Kidney (tissue), 14 donors: ENCODE results near the gene ZSWIM7. TPM values are rescaled to one million over a fixed set of nuclear protein-coding genes. Genes with fewer than 3 reads are reported as not detected.
A peak's percentile ranks its signal among the peaks of the same experiment; 100 is the strongest.

Source experiments
- DNase-seq, 5 donors: peaks; one replicate each; pipeline ENCODE4 v3.0.0-alpha.2; 2013 to 2020
- FAIRE-seq: peaks from 2 replicates; lab custom pipeline; 2012; peaks lifted over from hg19 to GRCh38; lab: Jason Lieb, UNC
- H3K27ac ChIP-seq, 2 donors: one replicate each; pipeline ENCODE4 v1.7.0; 2013; ENCODE audit warnings: low read depth in 2 of 2, low read length in 2 of 2, inconsistent platforms in 1 of 2
- H3K27me3 ChIP-seq: one replicate; pipeline ENCODE4 v1.7.1; 2013; ENCODE audit warnings: low read length, inconsistent platforms; ENCODE audit not compliant: control insufficient read depth, insufficient read depth
- H3K36me3 ChIP-seq, 3 donors: one replicate each; pipeline versions ENCODE4 v1.7.0 to v1.7.1; 2013; ENCODE audit warnings: low read length in 3 of 3, control low read depth in 1 of 3, inconsistent platforms in 1 of 3; ENCODE audit not compliant: insufficient read depth in 3 of 3, control insufficient read depth in 2 of 3
- H3K4me1 ChIP-seq, 3 donors: one replicate each; pipeline versions ENCODE4 v1.7.0 to v1.7.1; 2013; ENCODE audit warnings: low read length in 3 of 3, inconsistent platforms in 1 of 3, low read depth in 1 of 3; ENCODE audit not compliant: control insufficient read depth in 2 of 3, insufficient read depth in 2 of 3
- H3K4me3 ChIP-seq, 3 donors: one replicate each; pipeline versions ENCODE4 v1.7.0 to v1.8.1; 2013; ENCODE audit warnings: low read length in 3 of 3, control low read depth in 1 of 3, inconsistent platforms in 1 of 3
- H3K9ac ChIP-seq, 3 donors: one replicate each; pipeline versions ENCODE4 v1.7.0 to v1.7.1; 2013; ENCODE audit warnings: low read length in 3 of 3, control low read depth in 1 of 3, inconsistent platforms in 1 of 3
- H3K9me3 ChIP-seq, 3 donors: one replicate each; pipeline versions ENCODE4 v1.7.0 to v1.7.1; 2013; ENCODE audit warnings: low read length in 3 of 3, control low read depth in 1 of 3, inconsistent platforms in 1 of 3; ENCODE audit not compliant: control insufficient read depth in 2 of 3, insufficient read depth in 1 of 3
- intact Hi-C: fragments of 100-400 bp; cut with DNase I; formaldehyde crosslinking; loops from one replicate; pipeline ENCODE4 v1.11.1; 2022
- polyA plus RNA-seq: library from polyadenylated mRNA; stranded (reverse); fragments of 350-450 nt; fragmentation: Illumina TruSeq; extraction: RNeasy Lipid Tissue Mini Kit (QIAGEN cat#74804); gene quantifications from one replicate; pipeline ENCODE4 v1.2.3, GENCODE V29; 2014; ENCODE audit warnings: low read depth, low replicate concordance; ENCODE audit not compliant: insufficient read depth
- total RNA-seq: library from RNA; stranded (reverse); fragmentation: NEBNext Ultra II Directional; extraction: Animal tissue kit (Norgen Biotek cat#: 25700); gene quantifications from one replicate; pipeline ENCODE4 v1.2.1, GENCODE V29; 2021
- TF ChIP-seq, protein P1 (sequence below): IDR thresholded peaks from 3 replicates; pipeline ENCODE4 v1.5.1; 2012; ENCODE audit warnings: mild to moderate bottlenecking, moderate library complexity, borderline replicate concordance; ENCODE audit not compliant: insufficient read depth; ENCODE audit errors: extremely low read depth
- donor health status: control.
- donor health status: control.
- donor health status: control.
- donor health status: control.
- donor health status: control.
- donor health status: DM: yes; HTN: yes; CAD: no.
- donor health status: Normal renal cell carcinoma (clear cell type).

The ZSWIM7 gene
- total and polyA plus RNA-seq, 2 donors from 2014 or later: 21.0 to 66.7 TPM

DNA sequence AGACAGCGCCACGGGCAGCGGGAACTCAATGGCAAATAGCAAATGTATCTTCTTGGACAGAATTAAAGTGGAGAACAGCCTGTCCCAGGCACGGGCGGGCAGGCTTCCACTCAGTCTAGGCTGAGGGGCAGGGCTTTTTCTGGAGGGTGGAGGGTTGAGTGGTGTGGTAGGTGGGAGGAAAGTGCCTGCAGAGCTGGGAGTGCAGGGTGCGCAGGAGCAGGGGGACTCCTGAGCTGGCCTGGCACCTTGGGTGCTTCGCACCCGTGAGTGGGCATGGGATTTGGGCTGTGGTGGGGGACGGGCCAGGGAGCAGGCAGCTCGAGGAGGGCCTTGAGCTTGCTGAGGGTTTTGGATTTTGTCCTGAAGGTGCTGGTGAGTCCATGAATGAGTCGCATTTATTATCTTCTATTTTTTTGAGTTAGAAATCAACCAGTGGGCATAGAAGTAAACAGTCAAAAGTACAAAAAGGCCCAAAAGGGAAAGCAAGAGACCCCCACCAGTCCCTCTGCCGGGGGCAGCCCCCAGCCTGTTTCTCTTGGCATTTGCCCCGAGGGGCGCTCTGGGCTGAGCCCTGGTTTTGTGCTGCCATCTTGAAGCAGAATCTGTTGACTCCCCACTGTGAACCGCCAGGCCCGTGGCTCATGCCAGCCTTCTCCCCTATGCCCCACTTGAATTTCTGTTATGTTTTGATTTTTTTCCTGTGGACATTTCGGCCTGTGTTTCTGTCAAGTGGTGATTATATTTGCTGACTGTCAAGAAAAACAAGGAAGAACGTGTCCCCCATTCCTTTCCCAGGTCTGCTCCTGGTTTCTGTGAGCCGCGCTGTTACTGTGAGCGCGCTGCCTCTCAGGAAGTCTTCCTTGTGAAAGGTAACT, 46.4 kb downstream of the ZSWIM7 start:
- Histone ChIP-seq H3K27me3 (no peaks in the 10 kb centered on the region), H3K4me3 (no peak overlapping the region), H3K9ac (no peak overlapping the region), H3K4me1 (no peaks in the 10 kb centered on the region), H3K36me3 (no peaks in the 10 kb centered on the region), H3K27ac (no peak overlapping the region), H3K9me3 (no peaks in the 10 kb centered on the region)
- FAIRE-seq (no peak), DNase-seq (peak in 1 of 5 donors; percentile 39)
- TF ChIP-seq, protein P1, sequence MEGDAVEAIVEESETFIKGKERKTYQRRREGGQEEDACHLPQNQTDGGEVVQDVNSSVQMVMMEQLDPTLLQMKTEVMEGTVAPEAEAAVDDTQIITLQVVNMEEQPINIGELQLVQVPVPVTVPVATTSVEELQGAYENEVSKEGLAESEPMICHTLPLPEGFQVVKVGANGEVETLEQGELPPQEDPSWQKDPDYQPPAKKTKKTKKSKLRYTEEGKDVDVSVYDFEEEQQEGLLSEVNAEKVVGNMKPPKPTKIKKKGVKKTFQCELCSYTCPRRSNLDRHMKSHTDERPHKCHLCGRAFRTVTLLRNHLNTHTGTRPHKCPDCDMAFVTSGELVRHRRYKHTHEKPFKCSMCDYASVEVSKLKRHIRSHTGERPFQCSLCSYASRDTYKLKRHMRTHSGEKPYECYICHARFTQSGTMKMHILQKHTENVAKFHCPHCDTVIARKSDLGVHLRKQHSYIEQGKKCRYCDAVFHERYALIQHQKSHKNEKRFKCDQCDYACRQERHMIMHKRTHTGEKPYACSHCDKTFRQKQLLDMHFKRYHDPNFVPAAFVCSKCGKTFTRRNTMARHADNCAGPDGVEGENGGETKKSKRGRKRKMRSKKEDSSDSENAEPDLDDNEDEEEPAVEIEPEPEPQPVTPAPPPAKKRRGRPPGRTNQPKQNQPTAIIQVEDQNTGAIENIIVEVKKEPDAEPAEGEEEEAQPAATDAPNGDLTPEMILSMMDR: no peak
- intact Hi-C loops: no loop called here

DNA sequence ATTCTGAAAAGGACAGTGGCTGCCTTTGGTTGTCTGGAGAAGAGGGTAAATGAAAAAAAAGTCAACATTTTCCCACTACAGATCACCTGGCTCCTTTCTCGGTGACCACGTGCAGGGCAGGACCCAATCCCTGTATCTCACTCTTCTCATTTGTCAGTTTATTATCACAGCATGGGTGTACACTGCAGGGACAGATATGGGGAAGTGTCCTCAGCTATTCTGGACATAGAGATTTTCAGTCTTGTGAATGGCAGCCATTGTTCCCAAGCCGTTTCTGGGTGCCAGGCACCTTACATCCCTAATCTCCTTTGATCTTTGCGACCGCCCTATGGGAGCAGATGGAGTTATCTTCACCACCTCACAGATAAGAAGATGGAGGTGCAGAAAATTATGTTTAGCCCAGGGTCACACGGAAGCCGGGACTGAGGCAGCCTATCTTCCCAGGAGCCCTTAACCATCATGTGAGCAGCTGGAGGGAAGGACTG, 47.4 kb downstream of the ZSWIM7 start:
- no peaks in the 10 kb centered on the region for H3K27me3 ChIP-seq
- H3K9me3 ChIP-seq: no peaks in the 10 kb centered on the region
- no peak for FAIRE-seq
- no peak overlapping the region for H3K27ac ChIP-seq
- intact Hi-C loops: no loop called here
- no peak overlapping the region for H3K4me3 ChIP-seq
- no peak overlapping the region for H3K9ac ChIP-seq
- no peaks in the 10 kb centered on the region for H3K36me3 ChIP-seq
- TF ChIP-seq, protein P1: no peak
- no peak for DNase-seq
- H3K4me1 ChIP-seq: no peaks in the 10 kb centered on the region

DNA sequence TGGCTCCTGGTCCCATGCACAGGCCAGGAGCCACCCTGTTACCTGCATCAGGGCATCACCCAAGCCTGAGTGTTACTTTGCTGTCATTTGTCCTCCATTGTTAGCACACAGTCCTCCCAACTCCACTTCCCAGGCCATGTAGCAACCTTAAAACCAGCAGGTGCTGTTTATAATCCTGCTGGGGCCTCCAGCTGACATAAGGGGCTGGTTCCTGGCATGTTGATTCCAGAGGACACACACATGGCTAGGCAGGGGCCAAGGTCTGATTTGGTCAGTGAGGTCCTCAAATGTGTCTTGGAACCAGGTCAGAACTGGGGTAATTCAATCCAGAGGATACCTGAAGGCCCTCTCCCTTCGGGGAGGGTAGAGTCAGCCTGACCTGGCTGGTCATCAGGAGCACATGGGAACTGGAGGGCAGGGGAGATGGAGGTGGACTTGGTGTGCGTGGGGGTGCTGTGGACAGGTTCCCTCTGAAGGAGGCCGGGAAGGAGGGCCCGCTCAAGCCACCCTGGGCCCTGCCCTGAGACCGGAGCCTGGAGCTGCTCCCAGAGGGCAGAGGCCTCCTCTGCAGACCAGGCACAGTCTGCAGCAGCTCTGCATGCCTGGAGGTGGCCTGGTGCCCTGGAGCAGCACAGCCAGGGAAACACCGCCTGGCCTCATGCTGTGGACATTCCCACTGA, 48.0 kb downstream of the ZSWIM7 start:
- intact Hi-C loops: no loop called here

More for the DNA sequence above, 48.0 kb downstream of the ZSWIM7 start:
- Histone ChIP-seq H3K4me3 (no peak overlapping the region), H3K36me3 (no peaks in the 10 kb centered on the region), H3K27ac (no peak overlapping the region), H3K9me3 (no peaks in the 10 kb centered on the region), H3K4me1 (no peaks in the 10 kb centered on the region), H3K9ac (no peak overlapping the region), H3K27me3 (no peaks in the 10 kb centered on the region)
- TF ChIP-seq, protein P1: no peak
- DNase-seq (peak in 1 of 5 donors; percentile 52), FAIRE-seq (no peak)
